Panc1 (cell line): ENCODE measurements around the gene PTPN23. TPM values are rescaled to one million over a fixed set of nuclear protein-coding genes. Genes with fewer than 3 reads are reported as not detected.

Source experiments
- ATAC-seq: fragments of 200-7000 bp; cut with Tn5 transposase; 2 replicates; pipeline ENCODE4 v1.9.1; 2020; ENCODE audit warnings: mild to moderate bottlenecking, moderate library complexity
- BruUV-seq: library from RNA; stranded (reverse); fragments of 400-500 nt; replicated peaks from 2 replicates; lab custom pipeline; 2021; lab: Mats Ljungman, UMichigan
- CTCF ChIA-PET: fragments of 300-600 bp; sonication (Branson Sonifier 250); formaldehyde crosslinking; loops from one replicate; lab custom pipeline; 2022; ENCODE audit warnings: antibody characterized with exemption; lab: Charles Lee
- POLR2A ChIA-PET: fragments of 300-600 bp; sonication (Branson Sonifier 250); formaldehyde crosslinking; loops from one replicate; lab custom pipeline; 2022; ENCODE audit warnings: antibody characterized with exemption; lab: Charles Lee
- DNase-seq: peaks from one replicate; pipeline ENCODE4 v3.0.0-alpha.2; 2010; ENCODE audit warnings: low read depth, low spot score
- H3K27ac ChIP-seq: 2 replicates; pipeline ENCODE4 v1.5.1; 2011; ENCODE audit warnings: mild to moderate bottlenecking, low read length, inconsistent platforms
- H3K27me3 ChIP-seq: fragments of 200-500 bp; sonication (Bioruptor generic); 2 replicates; pipeline ENCODE4 v1.6.0; 2014; ENCODE audit warnings: low read length, inconsistent platforms; ENCODE audit not compliant: control insufficient read depth, insufficient read depth
- H3K36me3 ChIP-seq: fragments of 200-500 bp; sonication (Bioruptor generic); 2 replicates; pipeline ENCODE4 v1.5.1; 2014; ENCODE audit warnings: inconsistent platforms, mild to moderate bottlenecking, low read length, moderate library complexity; ENCODE audit not compliant: control insufficient read depth, insufficient read depth
- H3K4me1 ChIP-seq: 2 replicates; pipeline ENCODE4 v1.5.1; 2011; ENCODE audit warnings: inconsistent platforms, mild to moderate bottlenecking, low read length, moderate library complexity; ENCODE audit not compliant: control insufficient read depth, insufficient read depth
- H3K4me3 ChIP-seq, 2 experiments: 2 replicates each; pipeline ENCODE4 v1.5.1; 2011 to 2012; ENCODE audit warnings: low read depth in 2 of 2, low read length in 2 of 2, mild to moderate bottlenecking in 2 of 2, inconsistent platforms in 1 of 2, moderate library complexity in 1 of 2
- H3K9me3 ChIP-seq: fragments of 200-500 bp; sonication (Bioruptor generic); 2 replicates; pipeline ENCODE4 v1.5.1; 2014; ENCODE audit warnings: low read depth, mild to moderate bottlenecking, inconsistent platforms, low read length, moderate library complexity; ENCODE audit not compliant: control insufficient read depth, insufficient read depth
- POLR2AphosphoS5 ChIP-seq: IDR thresholded peaks from 2 replicates; pipeline ENCODE4 v1.6.1; 2012; ENCODE audit warnings: mild to moderate bottlenecking, low read depth, low read length, moderate library complexity
- SIN3A ChIP-seq: IDR thresholded peaks from 2 replicates; pipeline ENCODE4 v1.6.1; 2012; ENCODE audit warnings: low read depth, mild to moderate bottlenecking, low read length, moderate library complexity, borderline replicate concordance; ENCODE audit not compliant: insufficient read depth
- TCF7L2 ChIP-seq: IDR thresholded peaks from 2 replicates; pipeline ENCODE4 v1.6.1; 2011; ENCODE audit warnings: mild to moderate bottlenecking, low read depth, low read length, inconsistent platforms
- in situ Hi-C: cut with HindIII; loops from 2 replicates; pipeline ENCODE4 v1.10.0; 2016; ENCODE audit warnings: low sequenced_read_pairs, low pct_unique_long_range_greater_than_20kb
- intact Hi-C: fragments of 100-400 bp; cut with micrococcal nuclease; formaldehyde crosslinking; loops from one replicate; pipeline ENCODE4 v1.10.0; 2022; ENCODE audit not compliant: unreplicated experiment
- total RNA-seq: library from RNA; stranded (reverse); gene quantifications from one replicate; pipeline ENCODE4 v1.2.1, GENCODE V29; 2021; ENCODE audit not compliant: unreplicated experiment
- TF ChIP-seq, protein P1 (sequence below), 2 experiments: IDR thresholded peaks; 2 replicates each; pipeline ENCODE4 v1.6.1; 2011 to 2012; ENCODE audit warnings: low read depth in 2 of 2, control low read depth in 1 of 2, low read length in 1 of 2, mild to moderate bottlenecking in 1 of 2, moderate library complexity in 1 of 2; ENCODE audit not compliant: insufficient read depth in 1 of 2
- TF ChIP-seq, protein P2 (sequence below): fragments of 450-650 bp; IDR thresholded peaks from 2 replicates; pipeline ENCODE4 v1.5.1; 2017; ENCODE audit warnings: mild to moderate bottlenecking

Gene PTPN23
- total RNA-seq, 1 experiment from 2014 or later = 35.7 TPM

DNA sequence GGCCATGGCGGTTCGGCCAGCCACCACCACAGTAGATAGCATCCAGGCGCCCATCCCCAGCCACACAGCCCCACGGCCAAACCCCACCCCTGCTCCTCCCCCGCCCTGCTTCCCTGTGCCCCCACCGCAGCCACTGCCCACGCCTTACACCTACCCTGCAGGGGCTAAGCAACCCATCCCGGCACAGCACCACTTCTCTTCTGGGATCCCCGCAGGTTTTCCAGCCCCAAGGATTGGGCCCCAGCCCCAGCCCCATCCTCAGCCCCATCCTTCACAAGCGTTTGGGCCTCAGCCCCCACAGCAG lies 29.5 kb downstream of the PTPN23 start:
- no TSS peak for BruUV-seq
- POLR2A ChIA-PET = no interaction called here

DNA sequence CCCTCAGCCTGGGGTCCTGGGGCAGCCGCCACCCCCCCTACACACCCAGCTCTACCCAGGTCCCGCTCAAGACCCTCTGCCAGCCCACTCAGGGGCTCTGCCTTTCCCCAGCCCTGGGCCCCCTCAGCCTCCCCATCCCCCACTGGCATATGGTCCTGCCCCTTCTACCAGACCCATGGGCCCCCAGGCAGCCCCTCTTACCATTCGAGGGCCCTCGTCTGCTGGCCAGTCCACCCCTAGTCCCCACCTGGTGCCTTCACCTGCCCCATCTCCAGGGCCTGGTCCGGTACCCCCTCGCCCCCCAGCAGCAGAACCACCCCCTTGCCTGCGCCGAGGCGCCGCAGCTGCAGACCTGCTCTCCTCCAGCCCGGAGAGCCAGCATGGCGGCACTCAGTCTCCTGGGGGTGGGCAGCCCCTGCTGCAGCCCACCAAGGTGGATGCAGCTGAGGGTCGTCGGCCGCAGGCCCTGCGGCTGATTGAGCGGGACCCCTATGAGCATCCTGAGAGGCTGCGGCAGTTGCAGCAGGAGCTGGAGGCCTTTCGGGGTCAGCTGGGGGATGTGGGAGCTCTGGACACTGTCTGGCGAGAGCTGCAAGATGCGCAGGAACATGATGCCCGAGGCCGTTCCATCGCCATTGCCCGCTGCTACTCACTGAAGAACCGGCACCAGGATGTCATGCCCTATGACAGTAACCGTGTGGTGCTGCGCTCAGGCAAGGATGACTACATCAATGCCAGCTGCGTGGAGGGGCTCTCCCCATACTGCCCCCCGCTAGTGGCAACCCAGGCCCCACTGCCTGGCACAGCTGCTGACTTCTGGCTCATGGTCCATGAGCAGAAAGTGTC lies 30.2 kb downstream of the PTPN23 start:
- ChIA-PET CTCF (no interaction called here), POLR2A (no interaction called here)
- Histone ChIP-seq H3K27ac (no peak overlapping the region), H3K4me1 (no peaks in the 10 kb centered on the region), H3K27me3 (no peaks in the 10 kb centered on the region), H3K36me3 (no peaks in the 10 kb centered on the region), H3K9me3 (no peaks in the 10 kb centered on the region), H3K4me3 (no peak overlapping the region)
- TF ChIP-seq, protein P1, sequence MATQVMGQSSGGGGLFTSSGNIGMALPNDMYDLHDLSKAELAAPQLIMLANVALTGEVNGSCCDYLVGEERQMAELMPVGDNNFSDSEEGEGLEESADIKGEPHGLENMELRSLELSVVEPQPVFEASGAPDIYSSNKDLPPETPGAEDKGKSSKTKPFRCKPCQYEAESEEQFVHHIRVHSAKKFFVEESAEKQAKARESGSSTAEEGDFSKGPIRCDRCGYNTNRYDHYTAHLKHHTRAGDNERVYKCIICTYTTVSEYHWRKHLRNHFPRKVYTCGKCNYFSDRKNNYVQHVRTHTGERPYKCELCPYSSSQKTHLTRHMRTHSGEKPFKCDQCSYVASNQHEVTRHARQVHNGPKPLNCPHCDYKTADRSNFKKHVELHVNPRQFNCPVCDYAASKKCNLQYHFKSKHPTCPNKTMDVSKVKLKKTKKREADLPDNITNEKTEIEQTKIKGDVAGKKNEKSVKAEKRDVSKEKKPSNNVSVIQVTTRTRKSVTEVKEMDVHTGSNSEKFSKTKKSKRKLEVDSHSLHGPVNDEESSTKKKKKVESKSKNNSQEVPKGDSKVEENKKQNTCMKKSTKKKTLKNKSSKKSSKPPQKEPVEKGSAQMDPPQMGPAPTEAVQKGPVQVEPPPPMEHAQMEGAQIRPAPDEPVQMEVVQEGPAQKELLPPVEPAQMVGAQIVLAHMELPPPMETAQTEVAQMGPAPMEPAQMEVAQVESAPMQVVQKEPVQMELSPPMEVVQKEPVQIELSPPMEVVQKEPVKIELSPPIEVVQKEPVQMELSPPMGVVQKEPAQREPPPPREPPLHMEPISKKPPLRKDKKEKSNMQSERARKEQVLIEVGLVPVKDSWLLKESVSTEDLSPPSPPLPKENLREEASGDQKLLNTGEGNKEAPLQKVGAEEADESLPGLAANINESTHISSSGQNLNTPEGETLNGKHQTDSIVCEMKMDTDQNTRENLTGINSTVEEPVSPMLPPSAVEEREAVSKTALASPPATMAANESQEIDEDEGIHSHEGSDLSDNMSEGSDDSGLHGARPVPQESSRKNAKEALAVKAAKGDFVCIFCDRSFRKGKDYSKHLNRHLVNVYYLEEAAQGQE (IDR thresholded peaks at IDR 0.05; ENCODE audit: insufficient read depth in 1 of 2, low read depth in 2 of 2, low read length in 1 of 2) = no peak
- TF ChIP-seq TCF7L2 = no peak
- TF ChIP-seq SIN3A = no peak
- no peak for TF ChIP-seq POLR2AphosphoS5
- TF ChIP-seq, protein P2, sequence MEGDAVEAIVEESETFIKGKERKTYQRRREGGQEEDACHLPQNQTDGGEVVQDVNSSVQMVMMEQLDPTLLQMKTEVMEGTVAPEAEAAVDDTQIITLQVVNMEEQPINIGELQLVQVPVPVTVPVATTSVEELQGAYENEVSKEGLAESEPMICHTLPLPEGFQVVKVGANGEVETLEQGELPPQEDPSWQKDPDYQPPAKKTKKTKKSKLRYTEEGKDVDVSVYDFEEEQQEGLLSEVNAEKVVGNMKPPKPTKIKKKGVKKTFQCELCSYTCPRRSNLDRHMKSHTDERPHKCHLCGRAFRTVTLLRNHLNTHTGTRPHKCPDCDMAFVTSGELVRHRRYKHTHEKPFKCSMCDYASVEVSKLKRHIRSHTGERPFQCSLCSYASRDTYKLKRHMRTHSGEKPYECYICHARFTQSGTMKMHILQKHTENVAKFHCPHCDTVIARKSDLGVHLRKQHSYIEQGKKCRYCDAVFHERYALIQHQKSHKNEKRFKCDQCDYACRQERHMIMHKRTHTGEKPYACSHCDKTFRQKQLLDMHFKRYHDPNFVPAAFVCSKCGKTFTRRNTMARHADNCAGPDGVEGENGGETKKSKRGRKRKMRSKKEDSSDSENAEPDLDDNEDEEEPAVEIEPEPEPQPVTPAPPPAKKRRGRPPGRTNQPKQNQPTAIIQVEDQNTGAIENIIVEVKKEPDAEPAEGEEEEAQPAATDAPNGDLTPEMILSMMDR = no peak
- no peak for ATAC-seq
- intact Hi-C loops (no loop called here), in situ Hi-C loops (no loop called here)
- DNase-seq = no peak
- no TSS peak for BruUV-seq

More for the DNA sequence above, 29.5 kb downstream of the PTPN23 start:
- Histone ChIP-seq H3K36me3 (no peaks in the 10 kb centered on the region), H3K27me3 (no peaks in the 10 kb centered on the region), H3K9me3 (no peaks in the 10 kb centered on the region), H3K4me3 (no peak overlapping the region), H3K27ac (no peak overlapping the region), H3K4me1 (no peaks in the 10 kb centered on the region)
- intact Hi-C loops = no loop called here
- TF ChIP-seq SIN3A (no peak), TCF7L2 (no peak)
- DNase-seq (no peak), ATAC-seq (no peak)
- CTCF ChIA-PET = no interaction called here
- in situ Hi-C loops = no loop called here
